GM23338 (cell line): ENCODE results near the gene RYR3. TPM values are rescaled to one million over a fixed set of nuclear protein-coding genes. Genes with fewer than 3 reads are reported as not detected.

Source experiments
- ATAC-seq: fragments of 200-7000 bp; cut with Tn5 transposase; 3 replicates; pipeline ENCODE4 v1.9.1; 2020
- DNase-seq: peaks from one replicate; pipeline ENCODE4 v3.0.0-alpha.2; 2015; ENCODE audit warnings: low spot score
- H2AFZ ChIP-seq: fragments of 200-600 bp; sonication (generic); 2 replicates; pipeline ENCODE4 v1.8.0; 2016; ENCODE audit warnings: antibody characterized with exemption, mild to moderate bottlenecking, moderate library complexity
- H3F3A ChIP-seq: fragments of 200-600 bp; sonication (generic); replicated peaks from 2 replicates; pipeline ENCODE4 v1.8.0; 2017; ENCODE audit warnings: antibody characterized with exemption, mixed run types, low read depth
- H3K27ac ChIP-seq: fragments of 200-600 bp; sonication (generic); 2 replicates; pipeline ENCODE4 v1.6.1; 2016; ENCODE audit warnings: low read depth
- H3K27me3 ChIP-seq: fragments of 200-600 bp; sonication (generic); 2 replicates; pipeline ENCODE4 v1.8.0; 2016; ENCODE audit warnings: mild to moderate bottlenecking, mixed run types, moderate library complexity; ENCODE audit not compliant: insufficient read depth
- H3K36me3 ChIP-seq: fragments of 200-600 bp; sonication (generic); 2 replicates; pipeline ENCODE4 v1.8.0; 2016; ENCODE audit warnings: mild to moderate bottlenecking; ENCODE audit not compliant: insufficient read depth
- H3K4me1 ChIP-seq: fragments of 200-600 bp; sonication (generic); 2 replicates; pipeline ENCODE4 v1.8.0; 2016; ENCODE audit warnings: mild to moderate bottlenecking, moderate library complexity; ENCODE audit not compliant: insufficient read depth
- H3K4me2 ChIP-seq: fragments of 200-600 bp; sonication (generic); 2 replicates; pipeline ENCODE4 v1.7.1; 2017; ENCODE audit warnings: mixed run types
- H3K4me3 ChIP-seq: fragments of 200-600 bp; sonication (generic); 2 replicates; pipeline ENCODE4 v1.6.1; 2016; ENCODE audit warnings: mixed run types
- H3K79me2 ChIP-seq: fragments of 200-600 bp; sonication (generic); replicated peaks from 2 replicates; pipeline ENCODE4 v1.8.0; 2017; ENCODE audit warnings: mild to moderate bottlenecking; ENCODE audit not compliant: insufficient read depth
- H3K9me2 ChIP-seq: fragments of 200-600 bp; sonication (generic); 2 replicates; pipeline ENCODE4 v1.8.0; 2017; ENCODE audit not compliant: insufficient read depth
- H4K20me1 ChIP-seq: fragments of 200-600 bp; sonication (generic); replicated peaks from 2 replicates; pipeline ENCODE4 v1.8.0; 2017; ENCODE audit warnings: mild to moderate bottlenecking; ENCODE audit not compliant: insufficient read depth
- H3K27ac Mint-ChIP-seq: 2 replicates; pipeline ENCODE4 v1.8.0; 2020; ENCODE audit warnings: inconsistent platforms, mild to moderate bottlenecking, moderate library complexity, mixed read lengths
- H3K27me3 Mint-ChIP-seq: 3 replicates; pipeline ENCODE4 v1.8.0; 2022; ENCODE audit warnings: low read depth, mild to moderate bottlenecking, moderate library complexity, mixed read lengths, inconsistent platforms; ENCODE audit not compliant: insufficient read depth, poor library complexity
- H3K36me3 Mint-ChIP-seq: 3 replicates; pipeline ENCODE4 v1.8.0; 2021; ENCODE audit warnings: low read depth, mild to moderate bottlenecking, inconsistent platforms, moderate library complexity, mixed read lengths
- H3K4me1 Mint-ChIP-seq: 3 replicates; pipeline ENCODE4 v1.8.0; 2020; ENCODE audit warnings: mild to moderate bottlenecking, inconsistent platforms, mixed read lengths
- H3K4me3 Mint-ChIP-seq: 3 replicates; pipeline ENCODE4 v1.8.0; 2021; ENCODE audit warnings: moderate library complexity, mild to moderate bottlenecking, inconsistent platforms, mixed read lengths
- H3K9me3 Mint-ChIP-seq: 3 replicates; pipeline ENCODE4 v1.8.0; 2020; ENCODE audit warnings: moderate library complexity, mild to moderate bottlenecking, inconsistent platforms, mixed read lengths
- CREB1 ChIP-seq: fragments of 250-450 bp; sonication (Bioruptor Pico); IDR thresholded peaks from 2 replicates; pipeline ENCODE4 v1.5.0; 2020; ENCODE audit warnings: low read depth, mild to moderate bottlenecking, moderate library complexity
- EZH2 ChIP-seq: fragments of 200-600 bp; sonication (generic); IDR thresholded peaks from one replicate; pipeline ENCODE4 v1.8.0; 2017; ENCODE audit warnings: antibody characterized with exemption, mild to moderate bottlenecking, low read depth; ENCODE audit not compliant: unreplicated experiment
- JUNB ChIP-seq: IDR thresholded peaks from one replicate; pipeline ENCODE4 v1.6.1; 2016; ENCODE audit warnings: antibody characterized with exemption; ENCODE audit not compliant: unreplicated experiment
- NANOG ChIP-seq: IDR thresholded peaks from 2 replicates; pipeline ENCODE4 v1.6.1; 2016; ENCODE audit warnings: antibody characterized with exemption, borderline replicate concordance
- POLR2AphosphoS5 ChIP-seq: IDR thresholded peaks from 2 replicates; pipeline ENCODE4 v1.6.1; 2016; ENCODE audit warnings: antibody characterized with exemption, low read depth
- STAT1 ChIP-seq: IDR thresholded peaks from one replicate; pipeline ENCODE4 v1.6.1; 2016; ENCODE audit warnings: antibody characterized with exemption; ENCODE audit not compliant: unreplicated experiment
- ZNF114 ChIP-seq: fragments of 250-450 bp; sonication (Bioruptor Pico); IDR thresholded peaks from 2 replicates; pipeline ENCODE4 v1.5.0; 2020; ENCODE audit warnings: mild to moderate bottlenecking, moderate library complexity
- polyA plus RNA-seq: library from polyadenylated mRNA; unstranded; fragments of >200 nt; fragmentation: Nextera tagmentation; extraction: Ambion mirVana; gene quantifications from 2 replicates; pipeline ENCODE4 v1.2.1, GENCODE V29; 2016
- total RNA-seq: library from RNA; depleted of rRNA; stranded (reverse); fragments of >200 nt; shearing (Covaris generic); gene quantifications from 2 replicates; pipeline ENCODE4 v1.2.3, GENCODE V29; 2014
- TF ChIP-seq, protein P1 (sequence below): fragments of 250-450 bp; sonication (Bioruptor Pico); IDR thresholded peaks from 2 replicates; pipeline ENCODE4 v1.5.0; 2020; ENCODE audit warnings: mild to moderate bottlenecking, moderate library complexity
- TF ChIP-seq, protein P2 (sequence below): IDR thresholded peaks from 2 replicates; pipeline ENCODE4 v1.6.1; 2016; ENCODE audit warnings: antibody characterized with exemption

The RYR3 gene
- total and polyA plus RNA-seq, 2 experiments from 2014 or later: 1.1 to 1.2 TPM

DNA sequence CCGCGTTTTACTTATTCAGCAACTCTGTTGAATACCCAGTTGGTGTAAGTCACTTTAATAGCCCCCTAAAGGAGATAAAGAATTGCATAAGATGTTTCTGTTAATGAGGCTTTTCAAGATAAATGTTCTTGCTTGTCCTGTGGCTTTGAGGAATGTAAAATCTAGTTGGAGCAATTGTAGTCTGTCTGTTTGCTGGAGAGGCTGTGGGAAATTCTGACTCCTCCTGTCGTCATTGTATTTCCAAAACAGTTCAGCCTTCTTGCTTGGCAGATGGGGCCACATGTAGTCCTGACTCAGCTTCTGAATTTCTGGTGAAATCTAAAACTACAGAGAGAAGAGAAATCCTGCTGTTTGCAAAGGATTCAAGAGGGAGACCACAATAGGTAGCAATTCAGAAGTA, 114.4 kb downstream of the RYR3 start:
- H3F3A ChIP-seq: no peaks in the 10 kb centered on the region
- no peaks in the 10 kb centered on the region for H3K36me3 ChIP-seq
- H3K27me3 ChIP-seq: no peaks in the 10 kb centered on the region
- Mint-ChIP-seq H3K36me3 (no peaks in the 10 kb centered on the region), H3K4me3 (no peak overlapping the region), H3K9me3 (no peaks in the 10 kb centered on the region), H3K4me1 (no peaks in the 10 kb centered on the region; the same call in 2 of the 3 replicates), H3K27me3 (peaks cover 2% of the 10 kb centered on the region), H3K27ac (no peak overlapping the region)
- DNase-seq: no peak
- H3K4me3 ChIP-seq: no peak overlapping the region
- no peak for TF ChIP-seq STAT1
- TF ChIP-seq, protein P1, sequence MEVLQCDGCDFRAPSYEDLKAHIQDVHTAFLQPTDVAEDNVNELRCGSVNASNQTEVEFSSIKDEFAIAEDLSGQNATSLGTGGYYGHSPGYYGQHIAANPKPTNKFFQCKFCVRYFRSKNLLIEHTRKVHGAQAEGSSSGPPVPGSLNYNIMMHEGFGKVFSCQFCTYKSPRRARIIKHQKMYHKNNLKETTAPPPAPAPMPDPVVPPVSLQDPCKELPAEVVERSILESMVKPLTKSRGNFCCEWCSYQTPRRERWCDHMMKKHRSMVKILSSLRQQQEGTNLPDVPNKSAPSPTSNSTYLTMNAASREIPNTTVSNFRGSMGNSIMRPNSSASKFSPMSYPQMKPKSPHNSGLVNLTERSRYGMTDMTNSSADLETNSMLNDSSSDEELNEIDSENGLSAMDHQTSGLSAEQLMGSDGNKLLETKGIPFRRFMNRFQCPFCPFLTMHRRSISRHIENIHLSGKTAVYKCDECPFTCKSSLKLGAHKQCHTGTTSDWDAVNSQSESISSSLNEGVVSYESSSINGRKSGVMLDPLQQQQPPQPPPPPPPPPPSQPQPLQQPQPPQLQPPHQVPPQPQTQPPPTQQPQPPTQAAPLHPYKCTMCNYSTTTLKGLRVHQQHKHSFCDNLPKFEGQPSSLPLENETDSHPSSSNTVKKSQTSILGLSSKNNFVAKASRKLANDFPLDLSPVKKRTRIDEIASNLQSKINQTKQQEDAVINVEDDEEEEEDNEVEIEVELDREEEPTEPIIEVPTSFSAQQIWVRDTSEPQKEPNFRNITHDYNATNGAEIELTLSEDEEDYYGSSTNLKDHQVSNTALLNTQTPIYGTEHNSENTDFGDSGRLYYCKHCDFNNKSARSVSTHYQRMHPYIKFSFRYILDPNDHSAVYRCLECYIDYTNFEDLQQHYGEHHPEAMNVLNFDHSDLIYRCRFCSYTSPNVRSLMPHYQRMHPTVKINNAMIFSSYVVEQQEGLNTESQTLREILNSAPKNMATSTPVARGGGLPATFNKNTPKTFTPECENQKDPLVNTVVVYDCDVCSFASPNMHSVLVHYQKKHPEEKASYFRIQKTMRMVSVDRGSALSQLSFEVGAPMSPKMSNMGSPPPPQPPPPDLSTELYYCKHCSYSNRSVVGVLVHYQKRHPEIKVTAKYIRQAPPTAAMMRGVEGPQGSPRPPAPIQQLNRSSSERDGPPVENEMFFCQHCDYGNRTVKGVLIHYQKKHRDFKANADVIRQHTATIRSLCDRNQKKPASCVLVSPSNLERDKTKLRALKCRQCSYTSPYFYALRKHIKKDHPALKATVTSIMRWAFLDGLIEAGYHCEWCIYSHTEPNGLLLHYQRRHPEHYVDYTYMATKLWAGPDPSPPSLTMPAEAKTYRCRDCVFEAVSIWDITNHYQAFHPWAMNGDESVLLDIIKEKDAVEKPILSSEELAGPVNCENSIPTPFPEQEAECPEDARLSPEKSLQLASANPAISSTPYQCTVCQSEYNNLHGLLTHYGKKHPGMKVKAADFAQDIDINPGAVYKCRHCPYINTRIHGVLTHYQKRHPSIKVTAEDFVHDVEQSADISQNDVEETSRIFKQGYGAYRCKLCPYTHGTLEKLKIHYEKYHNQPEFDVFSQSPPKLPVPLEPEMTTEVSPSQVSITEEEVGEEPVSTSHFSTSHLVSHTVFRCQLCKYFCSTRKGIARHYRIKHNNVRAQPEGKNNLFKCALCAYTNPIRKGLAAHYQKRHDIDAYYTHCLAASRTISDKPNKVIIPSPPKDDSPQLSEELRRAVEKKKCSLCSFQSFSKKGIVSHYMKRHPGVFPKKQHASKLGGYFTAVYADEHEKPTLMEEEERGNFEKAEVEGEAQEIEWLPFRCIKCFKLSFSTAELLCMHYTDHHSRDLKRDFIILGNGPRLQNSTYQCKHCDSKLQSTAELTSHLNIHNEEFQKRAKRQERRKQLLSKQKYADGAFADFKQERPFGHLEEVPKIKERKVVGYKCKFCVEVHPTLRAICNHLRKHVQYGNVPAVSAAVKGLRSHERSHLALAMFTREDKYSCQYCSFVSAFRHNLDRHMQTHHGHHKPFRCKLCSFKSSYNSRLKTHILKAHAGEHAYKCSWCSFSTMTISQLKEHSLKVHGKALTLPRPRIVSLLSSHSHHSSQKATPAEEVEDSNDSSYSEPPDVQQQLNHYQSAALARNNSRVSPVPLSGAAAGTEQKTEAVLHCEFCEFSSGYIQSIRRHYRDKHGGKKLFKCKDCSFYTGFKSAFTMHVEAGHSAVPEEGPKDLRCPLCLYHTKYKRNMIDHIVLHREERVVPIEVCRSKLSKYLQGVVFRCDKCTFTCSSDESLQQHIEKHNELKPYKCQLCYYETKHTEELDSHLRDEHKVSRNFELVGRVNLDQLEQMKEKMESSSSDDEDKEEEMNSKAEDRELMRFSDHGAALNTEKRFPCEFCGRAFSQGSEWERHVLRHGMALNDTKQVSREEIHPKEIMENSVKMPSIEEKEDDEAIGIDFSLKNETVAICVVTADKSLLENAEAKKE (CRISPR knock-in tag): no peak
- no peak for TF ChIP-seq ZNF114 (CRISPR knock-in tag)
- no peak for TF ChIP-seq POLR2AphosphoS5
- TF ChIP-seq NANOG: no peak
- no peak for TF ChIP-seq EZH2
- TF ChIP-seq, protein P2, sequence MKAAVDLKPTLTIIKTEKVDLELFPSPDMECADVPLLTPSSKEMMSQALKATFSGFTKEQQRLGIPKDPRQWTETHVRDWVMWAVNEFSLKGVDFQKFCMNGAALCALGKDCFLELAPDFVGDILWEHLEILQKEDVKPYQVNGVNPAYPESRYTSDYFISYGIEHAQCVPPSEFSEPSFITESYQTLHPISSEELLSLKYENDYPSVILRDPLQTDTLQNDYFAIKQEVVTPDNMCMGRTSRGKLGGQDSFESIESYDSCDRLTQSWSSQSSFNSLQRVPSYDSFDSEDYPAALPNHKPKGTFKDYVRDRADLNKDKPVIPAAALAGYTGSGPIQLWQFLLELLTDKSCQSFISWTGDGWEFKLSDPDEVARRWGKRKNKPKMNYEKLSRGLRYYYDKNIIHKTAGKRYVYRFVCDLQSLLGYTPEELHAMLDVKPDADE: no peak
- no peak for TF ChIP-seq CREB1
- no peak for TF ChIP-seq JUNB
- H3K9me2 ChIP-seq: no peaks in the 10 kb centered on the region
- no peak for ATAC-seq
- H2AFZ ChIP-seq: no peak overlapping the region
- H3K4me2 ChIP-seq: no peak overlapping the region
- H4K20me1 ChIP-seq: no peaks in the 10 kb centered on the region
- H3K4me1 ChIP-seq: no peaks in the 10 kb centered on the region
- H3K79me2 ChIP-seq: no peaks in the 10 kb centered on the region
- H3K27ac ChIP-seq: no peak overlapping the region
